DMS114 treated with DMSO at 0.1 percent for 48 hours (cell line): ENCODE results near the gene RABIF.
"Not testable (repeated sequence)": the region's sequence is repeated elsewhere in the genome, so short reads cannot be mapped to it uniquely, and the experiment has no call there.

ENCODE experiments used
- DNase-seq: peaks from one replicate; lab custom pipeline; 2025; ENCODE audit not compliant: unreplicated experiment; lab: John Stamatoyannopoulos, UW

Gene RABIF

DNA sequence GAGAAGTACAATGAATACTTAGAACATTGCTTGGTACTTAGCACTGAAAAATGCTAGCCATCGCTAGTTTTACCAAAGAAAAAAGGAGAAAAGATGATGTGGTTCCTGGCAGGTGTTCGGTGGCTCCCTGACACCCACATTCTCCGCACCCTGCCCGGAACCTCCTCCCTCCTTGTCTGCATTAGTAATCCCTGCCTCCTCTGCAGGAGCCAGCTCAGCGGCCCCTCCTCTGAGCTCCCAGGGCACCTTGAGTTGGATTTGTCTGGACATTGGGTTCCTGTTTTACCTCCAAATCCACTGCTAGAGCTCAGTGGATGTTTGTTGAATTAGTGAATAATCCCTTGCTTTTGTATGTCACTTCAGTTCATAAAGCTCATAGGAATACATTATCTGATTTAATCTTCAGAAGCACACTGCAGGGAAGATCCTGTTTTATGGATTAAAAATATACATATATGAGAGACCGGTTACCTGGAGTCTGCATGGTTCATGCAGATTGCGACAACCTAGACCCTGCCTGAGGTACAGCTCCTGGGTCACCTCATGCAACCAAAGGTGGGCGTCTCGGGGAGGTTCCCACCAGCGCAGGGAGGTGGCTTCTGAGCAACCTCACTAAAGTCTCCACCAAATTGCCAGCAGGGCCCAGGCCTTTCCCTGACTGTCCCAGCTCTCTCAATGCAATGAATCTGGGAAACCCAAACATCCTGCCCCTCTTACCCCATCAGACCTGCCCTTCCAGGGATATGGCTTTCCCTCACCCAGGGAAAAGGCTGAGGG lies 54.0 kb downstream of the RABIF start:
- no peak for DNase-seq

DNA sequence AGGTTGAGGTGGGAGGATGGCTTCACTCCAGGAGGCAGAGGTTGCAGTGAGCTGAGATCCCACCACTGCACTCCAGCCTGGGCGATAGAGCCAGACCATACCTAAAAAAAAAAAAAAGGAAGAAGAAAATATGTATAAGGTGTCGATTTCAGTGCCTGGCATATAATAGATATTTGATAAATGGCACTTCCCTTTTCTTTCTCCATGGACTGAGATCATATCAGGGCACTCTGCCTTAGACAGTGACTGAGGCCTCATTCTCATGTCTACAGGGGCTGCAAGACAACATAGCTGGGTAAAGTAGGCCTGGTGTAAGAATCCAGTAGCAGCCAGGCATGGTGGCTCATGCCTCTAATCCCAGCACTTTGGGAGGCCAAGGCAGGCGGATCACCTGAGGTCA lies 57.0 kb downstream of the RABIF start:
- DNase-seq = no peak

DNA sequence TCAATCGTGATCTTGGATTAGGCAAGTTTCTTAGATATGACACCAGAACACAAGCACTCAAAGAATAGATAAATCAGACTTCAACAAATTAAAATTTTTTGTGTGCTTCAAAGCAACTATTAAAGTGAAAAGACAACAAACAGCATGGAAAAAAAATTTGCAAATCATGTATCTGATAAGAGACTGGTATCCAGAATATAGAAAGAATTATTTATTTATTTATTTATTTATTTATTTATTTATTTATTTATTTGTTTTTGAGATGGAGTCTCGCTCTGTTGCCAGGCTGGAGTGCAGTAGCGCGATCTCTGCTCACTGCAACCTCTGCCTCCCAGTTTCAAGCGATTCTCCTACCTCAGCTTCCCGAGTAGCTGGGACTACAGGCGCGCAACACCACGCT lies 59.7 kb downstream of the RABIF start:
- not testable (repeated sequence) for DNase-seq
